Stimulated activated CD8-positive, alpha-beta memory T cell treated with anti-CD3 and anti-CD28 coated beads, Interleukin-7, amount 100 ng/mL, for 48 hours (primary cell): ENCODE measurements around the gene YIF1A.
A peak's percentile ranks its signal among the peaks of the same experiment; 100 is the strongest.
"Not testable (repeated sequence)": the region's sequence is repeated elsewhere in the genome, so short reads cannot be mapped to it uniquely, and the experiment has no call there.

ENCODE experiments used
- DNase-seq, 2 donors: peaks; one replicate each; pipeline ENCODE4 v3.0.0-alpha.2; 2020; ENCODE audit warnings: low read depth in 1 of 2; ENCODE audit errors: extremely low read depth in 1 of 2

YIF1A gene

GRCh38 chr11:66287211-66287888, 1.6 kb downstream of the YIF1A start:
- DNase-seq = no peak

- no peak for DNase-seq
Measured at GRCh38 chr11:66286699-66287098, 2.2 kb downstream of the YIF1A start.

DNA sequence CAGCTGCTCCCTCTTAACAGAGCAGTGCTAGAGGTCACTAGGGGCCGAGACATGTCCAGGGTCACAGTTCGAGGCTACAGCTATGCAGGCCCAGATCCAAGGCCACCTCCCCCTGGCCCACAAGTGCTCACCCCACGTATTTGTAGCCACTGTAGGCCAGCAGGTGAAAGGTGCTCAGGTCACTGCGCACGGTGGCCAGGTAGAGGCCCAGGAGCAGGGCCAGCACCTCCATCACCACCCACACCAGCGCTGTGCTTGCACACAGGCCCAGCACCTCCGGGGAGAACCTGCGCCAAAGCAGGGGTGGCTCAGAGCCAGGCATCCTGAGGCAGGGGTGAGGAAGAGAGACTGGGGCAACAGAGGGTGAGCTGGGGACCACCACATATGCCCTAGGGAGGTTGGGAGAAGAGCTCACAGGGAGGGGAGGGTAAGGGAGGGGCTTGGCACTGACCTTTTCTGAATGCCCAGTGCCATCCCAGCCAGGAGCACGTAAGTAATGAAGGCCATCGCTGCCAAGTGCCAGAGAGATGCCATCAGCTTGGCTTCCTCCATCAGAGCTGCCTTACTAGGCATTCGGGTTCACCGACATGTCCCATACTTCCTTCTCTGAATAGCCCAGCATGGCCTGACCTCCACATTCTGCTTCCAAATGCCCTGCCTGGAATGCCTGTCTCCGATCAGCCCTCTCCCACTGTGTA, 3.5 kb downstream of the YIF1A start:
- no peak for DNase-seq

- DNase-seq = no peak
Measured at GRCh38 chr11:66284526-66285078, 4.3 kb downstream of the YIF1A start.

DNA sequence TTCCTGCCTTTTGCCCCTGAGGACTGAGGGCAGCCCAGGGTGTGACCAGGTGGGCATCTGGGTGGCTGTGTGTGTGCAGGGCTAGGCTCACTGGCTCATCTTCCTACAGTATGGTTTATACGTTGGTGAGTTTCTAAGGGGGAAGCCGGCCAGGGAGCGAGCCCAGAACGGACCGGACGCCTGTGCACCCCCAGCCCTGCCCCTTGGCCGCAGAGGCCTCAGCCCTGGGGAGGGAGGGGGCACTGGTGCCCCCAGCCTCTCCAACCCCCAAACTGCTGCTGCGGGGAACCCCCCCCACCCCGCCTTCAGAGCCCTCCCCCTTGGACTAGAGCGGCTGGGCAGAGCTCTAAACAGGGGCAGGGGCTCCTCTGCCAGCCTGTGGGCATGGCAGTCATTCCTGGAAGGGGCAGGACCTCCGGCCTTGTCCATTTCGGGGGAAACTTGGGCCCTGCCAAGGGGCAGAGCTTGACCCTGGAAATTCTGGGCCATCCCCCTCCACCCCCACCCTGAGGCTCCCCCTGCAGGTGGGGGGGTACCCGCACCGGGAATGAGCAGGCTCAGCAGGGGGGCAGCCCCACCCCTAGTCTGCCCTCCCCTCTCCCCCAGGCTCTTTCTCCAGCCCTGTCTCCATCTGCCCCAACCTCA, 5.4 kb downstream of the YIF1A start:
- DNase-seq = no peak

GRCh38 chr11:66282468-66283455, 6.2 kb downstream of the YIF1A start:
- DNase-seq = peak; percentile 97

GRCh38 chr11:66281776-66282467, 7.0 kb downstream of the YIF1A start:
- no peak for DNase-seq

DNA sequence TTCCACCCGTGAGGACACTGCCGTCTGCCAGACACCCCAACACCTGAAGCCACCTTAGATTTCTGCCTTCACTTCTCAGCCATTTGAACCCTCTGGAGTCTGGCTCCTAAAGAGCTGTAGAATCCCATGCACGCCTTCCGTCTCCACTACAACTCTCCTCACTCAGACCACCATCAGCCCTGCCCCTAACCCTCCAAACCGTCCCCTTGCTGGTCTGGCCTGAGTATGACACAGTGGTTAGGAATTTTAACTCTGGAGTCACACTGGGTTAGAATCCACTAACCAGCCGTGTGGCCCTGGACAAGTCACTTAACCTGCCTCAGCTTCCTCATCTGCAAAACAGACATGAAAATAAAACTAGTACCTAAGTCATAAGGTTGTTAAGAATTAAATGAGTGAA, 7.9 kb downstream of the YIF1A start:
- DNase-seq = no peak

DNA sequence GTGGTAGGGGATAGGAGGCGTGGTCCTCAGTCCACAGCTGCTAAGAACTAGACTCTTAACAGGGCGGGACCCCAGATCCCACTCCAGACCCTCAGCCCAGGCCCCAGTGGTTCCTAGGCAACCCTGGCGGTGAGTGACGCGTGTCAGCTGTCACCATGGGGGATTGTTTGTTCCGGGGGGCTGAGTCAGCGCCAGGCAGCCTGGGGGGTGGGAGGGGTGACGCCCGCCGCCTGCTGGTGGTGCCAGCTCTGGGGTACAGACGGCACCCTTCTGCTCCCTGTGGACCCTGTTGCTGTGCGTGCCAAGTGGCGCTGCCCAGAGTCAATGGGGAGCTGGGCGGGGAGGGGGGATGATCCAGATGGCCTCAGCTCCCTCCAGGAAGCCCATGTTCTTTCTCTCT, 8.5 kb downstream of the YIF1A start:
- no peak for DNase-seq

DNA sequence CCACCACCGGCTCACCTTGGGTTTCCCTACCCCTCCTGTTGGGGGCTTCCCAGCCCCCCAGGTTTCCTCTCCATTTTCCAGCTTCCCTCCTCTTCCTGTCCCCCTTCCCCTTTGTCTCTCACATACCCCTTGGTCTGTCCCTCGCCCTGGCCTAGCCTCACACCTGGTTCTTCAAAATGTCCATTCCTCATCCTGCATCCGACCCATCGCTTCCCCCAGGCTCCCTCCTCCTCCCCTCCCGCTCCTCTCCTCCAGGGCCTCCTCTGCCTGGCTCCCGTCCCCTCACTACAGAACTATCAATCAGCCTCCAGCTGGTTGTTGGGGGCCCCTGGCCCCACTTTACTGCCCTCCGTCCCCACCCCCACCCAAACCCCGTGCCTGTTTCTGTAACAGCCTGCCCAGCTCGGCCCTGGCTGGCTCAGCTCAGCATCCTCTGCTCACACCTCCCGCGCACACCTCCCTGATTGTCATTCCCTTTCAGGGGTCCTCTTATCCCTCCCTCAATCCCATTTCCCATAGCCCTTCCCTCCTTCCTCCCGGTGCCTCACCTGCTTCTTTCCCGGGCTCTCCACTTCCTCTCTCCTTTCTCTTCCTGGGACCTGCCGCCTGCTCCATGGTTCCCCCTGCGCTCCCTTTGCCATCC, 9.7 kb downstream of the YIF1A start:
- no peak for DNase-seq

DNA sequence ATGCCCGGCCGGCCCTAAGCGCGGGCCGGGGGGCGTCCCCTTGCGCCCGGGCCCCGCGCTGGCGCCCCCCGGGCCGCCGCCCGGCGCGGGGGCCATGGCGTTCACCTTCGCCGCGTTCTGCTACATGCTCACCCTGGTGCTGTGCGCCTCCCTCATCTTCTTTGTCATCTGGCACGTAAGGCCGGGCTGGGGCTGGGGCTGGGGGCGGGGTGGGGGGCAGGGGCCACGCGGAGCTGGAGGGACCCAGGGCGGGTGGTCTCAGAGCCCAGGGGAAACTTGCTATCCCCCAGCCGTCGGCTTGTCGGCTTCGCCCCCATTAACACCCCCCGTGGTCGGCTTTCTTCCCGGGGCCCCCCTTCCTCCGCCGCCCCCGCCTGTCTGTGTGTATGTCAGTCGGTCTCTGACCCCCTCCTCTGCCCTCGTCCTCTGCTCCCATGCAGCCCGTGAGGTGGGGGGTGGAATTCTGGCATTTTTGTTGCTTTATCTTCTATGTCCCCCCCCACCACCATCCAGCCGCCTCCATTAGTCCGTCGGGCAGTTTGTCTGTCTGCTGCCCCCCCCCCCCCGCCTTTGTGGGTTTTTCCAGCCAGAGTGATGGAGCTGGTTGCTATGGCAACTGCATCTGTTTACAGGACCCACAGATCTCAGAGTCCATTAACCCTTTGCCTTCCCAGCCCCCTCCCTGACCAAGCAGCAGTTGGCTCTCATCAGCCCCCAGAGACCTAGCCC, 10.4 kb downstream of the YIF1A start:
- DNase-seq = no peak

GRCh38 chr11:66277471-66278362, 11.2 kb downstream of the YIF1A start, which contains the start of gene CNIH2:
CNIH2 (plus strand) TSS chr11:66278175; CDS start chr11:66278457, 282 bp downstream.
- no peak for DNase-seq

DNA sequence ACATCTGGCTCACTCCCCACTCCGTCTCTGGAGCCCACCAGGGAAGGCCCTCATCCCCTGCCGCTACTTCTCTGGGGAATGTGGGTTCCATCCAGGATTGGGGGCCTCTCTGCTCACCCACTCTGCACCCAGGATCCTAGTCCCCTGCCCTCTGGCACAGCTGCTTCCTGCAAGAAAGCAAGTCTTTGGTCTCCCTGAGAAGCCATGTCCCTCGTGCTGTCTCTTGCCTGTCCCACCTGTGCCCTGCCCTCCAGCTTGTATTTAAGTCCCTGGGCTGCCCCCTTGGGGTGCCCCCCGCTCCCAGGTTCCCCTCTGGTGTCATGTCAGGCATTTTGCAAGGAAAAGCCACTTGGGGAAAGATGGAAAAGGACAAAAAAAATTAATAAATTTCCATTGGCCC, 11.9 kb downstream of the YIF1A start:
- DNase-seq = not testable (repeated sequence)

- DNase-seq = not testable (repeated sequence)
Measured at GRCh38 chr11:66276619-66277018, 12.3 kb downstream of the YIF1A start.

DNA sequence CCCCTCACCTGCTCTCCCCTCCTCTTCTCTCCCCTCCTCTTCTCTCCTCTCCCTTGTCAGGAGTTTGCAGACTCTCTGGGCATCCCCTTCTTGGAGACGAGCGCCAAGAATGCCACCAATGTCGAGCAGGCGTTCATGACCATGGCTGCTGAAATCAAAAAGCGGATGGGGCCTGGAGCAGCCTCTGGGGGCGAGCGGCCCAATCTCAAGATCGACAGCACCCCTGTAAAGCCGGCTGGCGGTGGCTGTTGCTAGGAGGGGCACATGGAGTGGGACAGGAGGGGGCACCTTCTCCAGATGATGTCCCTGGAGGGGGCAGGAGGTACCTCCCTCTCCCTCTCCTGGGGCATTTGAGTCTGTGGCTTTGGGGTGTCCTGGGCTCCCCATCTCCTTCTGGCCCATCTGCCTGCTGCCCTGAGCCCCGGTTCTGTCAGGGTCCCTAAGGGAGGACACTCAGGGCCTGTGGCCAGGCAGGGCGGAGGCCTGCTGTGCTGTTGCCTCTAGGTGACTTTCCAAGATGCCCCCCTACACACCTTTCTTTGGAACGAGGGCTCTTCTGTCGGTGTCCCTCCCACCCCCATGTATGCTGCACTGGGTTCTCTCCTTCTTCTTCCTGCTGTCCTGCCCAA, 12.8 kb downstream of the YIF1A start:
- DNase-seq = no peak

- DNase-seq = no peak
Measured at GRCh38 chr11:66275396-66275795, 13.5 kb downstream of the YIF1A start.

DNA sequence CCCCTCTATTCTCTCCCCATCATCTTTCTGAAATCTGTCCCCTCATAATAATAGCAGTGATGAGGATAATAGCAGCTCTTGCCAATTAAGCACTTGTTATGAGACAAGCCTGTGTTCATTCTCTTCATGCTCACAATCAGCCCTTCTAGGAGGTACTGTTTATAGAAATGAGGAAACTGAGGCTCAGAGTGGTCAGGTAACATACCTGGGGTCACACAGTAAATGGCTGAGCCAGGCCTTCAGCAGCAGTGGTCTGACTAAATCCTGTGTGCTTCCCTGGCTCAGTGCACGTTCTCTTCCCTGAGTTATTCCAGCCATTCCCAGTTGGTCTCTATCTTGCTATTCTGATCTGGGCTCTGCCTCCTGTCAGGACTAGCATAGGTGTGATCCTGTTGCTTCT, 14.7 kb downstream of the YIF1A start:
- DNase-seq = no peak
